Neural progenitor cell (in vitro differentiated cells): ENCODE measurements around the gene ADAMTS15.

Source experiments
- EZH2 ChIP-seq: fragments of 200-600 bp; sonication (generic); IDR thresholded peaks from 2 replicates; pipeline ENCODE4 v1.6.1; 2017; ENCODE audit warnings: antibody characterized with exemption, mild to moderate bottlenecking, moderate library complexity
- EZH2phosphoT487 ChIP-seq: fragments of 200-600 bp; sonication (generic); IDR thresholded peaks from 2 replicates; pipeline ENCODE4 v1.6.1; 2017; ENCODE audit warnings: antibody characterized with exemption
- TF ChIP-seq, protein P1 (sequence below): fragments of 200-600 bp; sonication (generic); IDR thresholded peaks from 2 replicates; pipeline ENCODE4 v1.5.1; 2017; ENCODE audit warnings: antibody characterized with exemption, mild to moderate bottlenecking

DNA sequence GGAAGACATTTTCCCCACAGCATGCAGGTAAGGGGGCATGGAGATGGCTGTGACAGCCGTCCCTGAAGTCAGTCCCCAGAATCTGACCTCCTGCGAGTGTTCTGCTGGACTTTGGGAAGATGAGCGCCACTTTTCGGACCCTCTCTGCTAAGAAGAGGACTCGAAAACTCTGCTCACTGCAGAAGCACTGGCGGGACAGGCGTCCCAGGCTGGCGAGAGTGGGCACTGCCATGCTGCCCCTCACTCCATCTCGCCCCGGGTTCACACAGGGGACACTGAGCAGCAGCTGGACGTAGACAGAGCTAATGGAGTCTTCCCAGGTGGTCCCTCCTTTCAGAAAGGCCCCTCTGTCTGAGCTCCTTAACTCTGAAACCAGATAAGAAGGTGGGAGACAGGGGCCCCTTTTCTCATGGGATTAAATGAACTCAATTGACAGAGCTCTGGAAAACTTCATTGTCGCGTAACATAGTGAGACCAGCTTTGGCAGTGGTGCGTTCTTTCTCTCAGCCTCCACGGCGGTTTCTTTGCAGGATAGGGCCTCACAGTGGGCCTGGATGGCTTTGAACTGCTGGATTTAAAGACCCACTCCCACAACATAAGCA, 24.8 kb upstream of the ADAMTS15 start:
- TF ChIP-seq, protein P1, sequence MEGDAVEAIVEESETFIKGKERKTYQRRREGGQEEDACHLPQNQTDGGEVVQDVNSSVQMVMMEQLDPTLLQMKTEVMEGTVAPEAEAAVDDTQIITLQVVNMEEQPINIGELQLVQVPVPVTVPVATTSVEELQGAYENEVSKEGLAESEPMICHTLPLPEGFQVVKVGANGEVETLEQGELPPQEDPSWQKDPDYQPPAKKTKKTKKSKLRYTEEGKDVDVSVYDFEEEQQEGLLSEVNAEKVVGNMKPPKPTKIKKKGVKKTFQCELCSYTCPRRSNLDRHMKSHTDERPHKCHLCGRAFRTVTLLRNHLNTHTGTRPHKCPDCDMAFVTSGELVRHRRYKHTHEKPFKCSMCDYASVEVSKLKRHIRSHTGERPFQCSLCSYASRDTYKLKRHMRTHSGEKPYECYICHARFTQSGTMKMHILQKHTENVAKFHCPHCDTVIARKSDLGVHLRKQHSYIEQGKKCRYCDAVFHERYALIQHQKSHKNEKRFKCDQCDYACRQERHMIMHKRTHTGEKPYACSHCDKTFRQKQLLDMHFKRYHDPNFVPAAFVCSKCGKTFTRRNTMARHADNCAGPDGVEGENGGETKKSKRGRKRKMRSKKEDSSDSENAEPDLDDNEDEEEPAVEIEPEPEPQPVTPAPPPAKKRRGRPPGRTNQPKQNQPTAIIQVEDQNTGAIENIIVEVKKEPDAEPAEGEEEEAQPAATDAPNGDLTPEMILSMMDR: no peak
- TF ChIP-seq EZH2: no peak
- TF ChIP-seq EZH2phosphoT487: no peak
